OCI-LY7 (cell line): Measurements from ENCODE around the gene TMPRSS11F. TPM values are rescaled to one million over a fixed set of nuclear protein-coding genes. Genes with fewer than 3 reads are reported as not detected.

ENCODE experiments used
- BruUV-seq: library from RNA; stranded (reverse); fragments of 400-500 nt; replicated peaks from 2 replicates; lab custom pipeline; 2021; lab: Mats Ljungman, UMichigan
- CTCF ChIA-PET: fragments of 300-600 bp; sonication (Branson Sonifier 250); formaldehyde crosslinking; loops from one replicate; lab custom pipeline; 2022; ENCODE audit warnings: antibody characterized with exemption; ENCODE audit not compliant: unreplicated experiment; lab: Charles Lee
- POLR2A ChIA-PET: fragments of 300-600 bp; sonication (Branson Sonifier 250); formaldehyde crosslinking; loops from one replicate; lab custom pipeline; 2022; ENCODE audit warnings: antibody characterized with exemption; lab: Charles Lee
- DNase-seq: peaks from one replicate; pipeline ENCODE4 v3.0.0-alpha.2; 2015; ENCODE audit warnings: low spot score
- H2AFZ ChIP-seq: fragments of 200-600 bp; sonication (generic), shearing (Covaris generic); 2 replicates; pipeline ENCODE4 v1.6.1; 2014; ENCODE audit warnings: mild to moderate bottlenecking, antibody characterized with exemption, low read length, moderate library complexity
- H3K27ac ChIP-seq: fragments of 200-600 bp; sonication (generic); 2 replicates; pipeline ENCODE4 v1.5.1; 2014; ENCODE audit warnings: mixed run types, low read depth, mild to moderate bottlenecking, moderate library complexity, low read length, inconsistent platforms; ENCODE audit not compliant: poor library complexity, severe bottlenecking
- H3K36me3 ChIP-seq: fragments of 200-600 bp; sonication (generic); 2 replicates; pipeline ENCODE4 v1.6.1; 2014; ENCODE audit warnings: mild to moderate bottlenecking, antibody characterized with exemption, low read length, moderate library complexity, mixed read lengths; ENCODE audit not compliant: insufficient read depth
- H3K4me1 ChIP-seq: fragments of 200-600 bp; sonication (generic); 2 replicates; pipeline ENCODE4 v1.5.1; 2014; ENCODE audit warnings: mild to moderate bottlenecking, low read length; ENCODE audit not compliant: insufficient read depth, poor library complexity, severe bottlenecking
- H3K4me2 ChIP-seq: fragments of 200-600 bp; sonication (generic); 2 replicates; pipeline ENCODE4 v1.6.1; 2014; ENCODE audit warnings: mild to moderate bottlenecking, low read length
- H3K4me3 ChIP-seq: fragments of 200-600 bp; sonication (generic); 2 replicates; pipeline ENCODE4 v1.5.1; 2014; ENCODE audit warnings: mild to moderate bottlenecking, low read depth, low read length; ENCODE audit not compliant: poor library complexity, severe bottlenecking
- H3K79me2 ChIP-seq: fragments of 200-600 bp; sonication (generic); 2 replicates; pipeline ENCODE4 v1.6.1; 2016; ENCODE audit warnings: low read depth, mild to moderate bottlenecking, low read length, moderate library complexity, mixed read lengths; ENCODE audit not compliant: insufficient read depth
- H3K9me2 ChIP-seq: fragments of 200-600 bp; sonication (generic); 2 replicates; pipeline ENCODE4 v1.6.1; 2016; ENCODE audit warnings: mild to moderate bottlenecking, low read length, mixed read lengths; ENCODE audit not compliant: insufficient read depth
- H3K9me3 ChIP-seq: fragments of 200-600 bp; sonication (generic); 2 replicates; pipeline ENCODE4 v1.6.1; 2014; ENCODE audit warnings: mild to moderate bottlenecking, mixed run types, low read length, mixed read lengths
- H4K20me1 ChIP-seq: fragments of 200-600 bp; sonication (generic); 2 replicates; pipeline ENCODE4 v1.6.1; 2014; ENCODE audit warnings: mild to moderate bottlenecking, antibody characterized with exemption, low read length, moderate library complexity, mixed read lengths; ENCODE audit not compliant: insufficient read depth
- EZH2phosphoT487 ChIP-seq: fragments of 200-600 bp; sonication (generic); IDR thresholded peaks from 2 replicates; pipeline ENCODE4 v1.6.1; 2018; ENCODE audit warnings: low read depth, borderline replicate concordance, mild to moderate bottlenecking, mixed run types, antibody characterized with exemption, low read length, moderate library complexity, mixed read lengths
- intact Hi-C: fragments of 100-400 bp; cut with micrococcal nuclease; formaldehyde crosslinking; loops from one replicate; pipeline ENCODE4 v1.10.0; 2022; ENCODE audit not compliant: unreplicated experiment
- total RNA-seq, 2 experiments: library from RNA; depleted of rRNA in 1 of 2; stranded (reverse); fragments of >200 nt in 1 of 2; shearing (Covaris generic) in 1 of 2; gene quantifications; 2 replicates each; pipeline ENCODE4 v1.2.3, GENCODE V29; 2014 to 2022
- TF ChIP-seq, protein P1 (sequence below): fragments of 200-600 bp; sonication (generic); conservative IDR thresholded peaks from 2 replicates; pipeline ENCODE4 v1.5.1; 2014; ENCODE audit warnings: mild to moderate bottlenecking, antibody characterized with exemption, low read length, moderate library complexity, mixed read lengths

Gene TMPRSS11F
- total RNA-seq, 2 experiments from 2014 or later = not detected

DNA sequence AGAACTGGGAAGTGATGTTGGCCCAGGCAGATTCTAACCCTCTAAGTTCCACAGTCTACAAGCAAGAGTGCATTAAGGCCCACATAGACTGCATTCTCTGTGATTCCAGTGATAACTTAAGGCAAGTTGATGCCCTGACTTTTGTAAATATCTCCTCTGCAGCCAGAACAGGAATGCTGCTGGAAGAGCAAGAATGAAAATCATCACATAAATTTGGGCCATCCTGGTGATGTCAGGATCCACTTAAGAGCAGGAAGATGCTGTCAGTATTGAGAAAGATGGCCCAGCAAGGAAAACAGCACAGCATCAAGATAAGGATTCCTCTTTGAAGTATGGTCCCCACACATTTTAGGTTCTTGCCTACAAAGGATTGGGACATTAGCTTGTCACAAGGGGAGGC, 52.4 kb downstream of the TMPRSS11F start:
- H3K36me3 ChIP-seq = no peaks in the 10 kb centered on the region
- ChIA-PET CTCF (no interaction called here), POLR2A (no interaction called here)
- no peaks in the 10 kb centered on the region for H3K9me3 ChIP-seq
- H4K20me1 ChIP-seq = no peaks in the 10 kb centered on the region
- no peak overlapping the region for H3K4me3 ChIP-seq
- no peaks in the 10 kb centered on the region for H3K9me2 ChIP-seq
- H3K79me2 ChIP-seq = no peaks in the 10 kb centered on the region
- TF ChIP-seq, protein P1, sequence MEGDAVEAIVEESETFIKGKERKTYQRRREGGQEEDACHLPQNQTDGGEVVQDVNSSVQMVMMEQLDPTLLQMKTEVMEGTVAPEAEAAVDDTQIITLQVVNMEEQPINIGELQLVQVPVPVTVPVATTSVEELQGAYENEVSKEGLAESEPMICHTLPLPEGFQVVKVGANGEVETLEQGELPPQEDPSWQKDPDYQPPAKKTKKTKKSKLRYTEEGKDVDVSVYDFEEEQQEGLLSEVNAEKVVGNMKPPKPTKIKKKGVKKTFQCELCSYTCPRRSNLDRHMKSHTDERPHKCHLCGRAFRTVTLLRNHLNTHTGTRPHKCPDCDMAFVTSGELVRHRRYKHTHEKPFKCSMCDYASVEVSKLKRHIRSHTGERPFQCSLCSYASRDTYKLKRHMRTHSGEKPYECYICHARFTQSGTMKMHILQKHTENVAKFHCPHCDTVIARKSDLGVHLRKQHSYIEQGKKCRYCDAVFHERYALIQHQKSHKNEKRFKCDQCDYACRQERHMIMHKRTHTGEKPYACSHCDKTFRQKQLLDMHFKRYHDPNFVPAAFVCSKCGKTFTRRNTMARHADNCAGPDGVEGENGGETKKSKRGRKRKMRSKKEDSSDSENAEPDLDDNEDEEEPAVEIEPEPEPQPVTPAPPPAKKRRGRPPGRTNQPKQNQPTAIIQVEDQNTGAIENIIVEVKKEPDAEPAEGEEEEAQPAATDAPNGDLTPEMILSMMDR = no peak
- TF ChIP-seq EZH2phosphoT487 = no peak
- no peak overlapping the region for H2AFZ ChIP-seq
- intact Hi-C loops = no loop called here
- no peak for DNase-seq
- no peak overlapping the region for H3K4me2 ChIP-seq
- H3K4me1 ChIP-seq = no peaks in the 10 kb centered on the region
- H3K27ac ChIP-seq = no peak overlapping the region
- no TSS peak for BruUV-seq

DNA sequence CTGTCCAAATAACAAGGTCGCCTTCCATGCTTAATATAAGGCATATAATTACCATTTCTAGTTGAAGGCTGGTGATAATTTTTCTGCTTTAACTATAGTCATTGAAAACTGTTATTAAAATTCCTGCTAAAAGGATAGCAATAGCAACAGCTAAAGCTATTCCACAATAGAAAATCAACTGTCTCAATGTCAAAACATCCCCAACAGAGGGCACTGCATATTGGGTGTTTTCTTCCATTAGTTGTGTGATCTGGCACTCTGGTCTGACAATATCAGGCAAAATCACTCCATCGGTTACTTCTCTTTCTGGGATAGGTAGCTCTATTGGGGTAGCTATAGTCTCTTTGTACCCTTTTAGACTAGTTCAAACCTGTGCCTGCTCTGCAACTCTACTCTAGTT, 53.5 kb downstream of the TMPRSS11F start:
- ChIA-PET POLR2A (no interaction called here), CTCF (no interaction called here)
- H3K4me3 ChIP-seq = no peak overlapping the region
- H3K9me3 ChIP-seq = no peaks in the 10 kb centered on the region
- intact Hi-C loops = no loop called here
- BruUV-seq = no TSS peak
- H4K20me1 ChIP-seq = no peaks in the 10 kb centered on the region
- no peaks in the 10 kb centered on the region for H3K4me1 ChIP-seq
- H3K9me2 ChIP-seq = no peaks in the 10 kb centered on the region
- no peaks in the 10 kb centered on the region for H3K79me2 ChIP-seq
- no peak for DNase-seq
- H2AFZ ChIP-seq = no peak overlapping the region
- H3K36me3 ChIP-seq = no peaks in the 10 kb centered on the region
- H3K27ac ChIP-seq = no peak overlapping the region
- TF ChIP-seq EZH2phosphoT487 = no peak
- TF ChIP-seq, protein P1 = peak; percentile 35
- H3K4me2 ChIP-seq = no peak overlapping the region

GRCh38 chr4:68074397-68074796, 55.3 kb downstream of the TMPRSS11F start:
- no peak overlapping the region for H3K27ac ChIP-seq
- H3K4me3 ChIP-seq = no peak overlapping the region
- intact Hi-C loops = no loop called here
- H3K9me2 ChIP-seq = no peaks in the 10 kb centered on the region
- BruUV-seq = no TSS peak
- no peak overlapping the region for H2AFZ ChIP-seq
- CTCF ChIA-PET = no interaction called here
- no peaks in the 10 kb centered on the region for H3K36me3 ChIP-seq
- H3K4me1 ChIP-seq = no peaks in the 10 kb centered on the region
- H3K9me3 ChIP-seq = no peaks in the 10 kb centered on the region
- no peaks in the 10 kb centered on the region for H3K79me2 ChIP-seq
- no peak overlapping the region for H3K4me2 ChIP-seq
- DNase-seq = no peak
- POLR2A ChIA-PET = interaction anchor here (1.1 to 1.3 kb wide), 2 partner anchors 10 to 13 kb away, joined by 3 to 6 read pairs; no protein-coding TSS in a partner anchor
- TF ChIP-seq, protein P1 = no peak
- TF ChIP-seq EZH2phosphoT487 = no peak
- H4K20me1 ChIP-seq = no peaks in the 10 kb centered on the region
